Measurements from ENCODE around the gene CSNK2A1. TPM values are rescaled to one million over a fixed set of nuclear protein-coding genes. Genes with fewer than 3 reads are reported as not detected.

CSNK2A1 gene
- total RNA-seq, 5 donors from 2014 or later (not counting 1 experiment from before 2014, with no cell fraction given), result 73.7 to 84.4 (median 77.4) TPM

- Mint-ChIP-seq H3K27ac (no peak overlapping the region), H3K4me3 (no peak overlapping the region), H3K36me3 (no peaks in the 10 kb centered on the region), H3K9me3 (no peaks in the 10 kb centered on the region), H3K4me1 (peaks cover 0 to 8% (median 0%) of the 10 kb centered on the region in 3 donors), H3K27me3 (peaks cover 28 to 36% of the 10 kb centered on the region in 2 donors)
- no peaks in the 10 kb centered on the region for H3K36me3 ChIP-seq (ENCODE audit: control insufficient read depth in 2 of 2, extremely low read depth in 1 of 2, insufficient read depth in 1 of 2, low read length in 1 of 2)
- ATAC-seq (replicated peaks in 1 of 4) (no peak), DNase-seq (no peak)
- 77% methylated on average over 9 of the region's 15 CpGs for WGBS (ENCODE audit: insufficient coverage)
- ChIA-PET CTCF (no interaction called here), POLR2A (no interaction called here)
- H3K9me3 ChIP-seq, result no peaks in the 10 kb centered on the region
- H3K27ac ChIP-seq (ENCODE audit: low read length), result no peak overlapping the region
- H3K4me1 ChIP-seq (ENCODE audit: control insufficient read depth in 1 of 2, extremely low read depth in 1 of 2, insufficient read depth in 2 of 2, low read length in 2 of 2), result no peaks in the 10 kb centered on the region
- H3K27me3 ChIP-seq (replicated peaks in 1 of 2; ENCODE audit: control insufficient read depth in 2 of 2, extremely low read depth in 1 of 2, insufficient read depth in 2 of 2, low read length in 1 of 2), result peaks cover 0 to 35% of the 10 kb centered on the region in 2 experiments
- H3K4me3 ChIP-seq (ENCODE audit: control insufficient read depth in 1 of 2, extremely low read depth in 1 of 2, low read length in 1 of 2), result no peak overlapping the region
Observed at GRCh38 chr20:574297-574942, 30.8 kb upstream of the CSNK2A1 start.

- Mint-ChIP-seq H3K27ac (no peak overlapping the region), H3K4me1 (peaks cover 0 to 12% (median 1%) of the 10 kb centered on the region in 3 donors), H3K4me3 (no peak overlapping the region), H3K36me3 (no peaks in the 10 kb centered on the region), H3K27me3 (peaks cover 31 to 42% of the 10 kb centered on the region in 2 donors), H3K9me3 (no peaks in the 10 kb centered on the region)
- H3K4me3 ChIP-seq (ENCODE audit: control insufficient read depth in 1 of 2, extremely low read depth in 1 of 2, low read length in 1 of 2), result no peak overlapping the region
- no peaks in the 10 kb centered on the region for H3K36me3 ChIP-seq (ENCODE audit: control insufficient read depth in 2 of 2, extremely low read depth in 1 of 2, insufficient read depth in 1 of 2, low read length in 1 of 2)
- whole genome bisulfite sequencing (ENCODE audit: insufficient coverage), result 59% methylated on average over 6 of the region's 12 CpGs
- DNase-seq (no peak), ATAC-seq (replicated peaks in 1 of 4) (no peak)
- H3K27me3 ChIP-seq (replicated peaks in 1 of 2; ENCODE audit: control insufficient read depth in 2 of 2, extremely low read depth in 1 of 2, insufficient read depth in 2 of 2, low read length in 1 of 2), result peaks cover 0 to 41% of the 10 kb centered on the region in 2 experiments
- POLR2A ChIA-PET, result no interaction called here
- no peaks in the 10 kb centered on the region for H3K9me3 ChIP-seq
- H3K4me1 ChIP-seq (ENCODE audit: control insufficient read depth in 1 of 2, extremely low read depth in 1 of 2, insufficient read depth in 2 of 2, low read length in 2 of 2), result no peaks in the 10 kb centered on the region
- CTCF ChIA-PET, result interaction anchor here in 1 of 2 donors (1.0 kb wide), 1 partner anchor 72 kb away, joined by 3 read pairs; no protein-coding TSS in a partner anchor
- H3K27ac ChIP-seq (ENCODE audit: low read length), result no peak overlapping the region
Observed at GRCh38 chr20:573414-574296, 30.1 kb upstream of the CSNK2A1 start.

- DNase-seq (no peak), ATAC-seq (replicated peaks in 1 of 4) (no peak)
- no peaks in the 10 kb centered on the region for H3K9me3 Mint-ChIP-seq
- Histone ChIP-seq H3K9me3 (no peaks in the 10 kb centered on the region), H3K4me1 (ENCODE audit: control insufficient read depth in 1 of 2, extremely low read depth in 1 of 2, insufficient read depth in 2 of 2, low read length in 2 of 2) (peaks cover 0 to 5% of the 10 kb centered on the region in 2 experiments), H3K36me3 (ENCODE audit: control insufficient read depth in 2 of 2, extremely low read depth in 1 of 2, insufficient read depth in 1 of 2, low read length in 1 of 2) (no peaks in the 10 kb centered on the region), H3K4me3 (ENCODE audit: control insufficient read depth in 1 of 2, extremely low read depth in 1 of 2, low read length in 1 of 2) (no peak overlapping the region), H3K27me3 (replicated peaks in 1 of 2; ENCODE audit: control insufficient read depth in 2 of 2, extremely low read depth in 1 of 2, insufficient read depth in 2 of 2, low read length in 1 of 2) (peaks cover 0 to 50% of the 10 kb centered on the region in 2 experiments), H3K27ac (ENCODE audit: low read length) (no peak overlapping the region)
- WGBS (ENCODE audit: insufficient coverage), result 62% methylated on average over 6 of the region's 7 CpGs
- H3K27me3 Mint-ChIP-seq, result peaks cover 32 to 43% of the 10 kb centered on the region in 2 donors
- no peak overlapping the region for H3K4me3 Mint-ChIP-seq
- CTCF ChIA-PET, result interaction anchor here in 1 of 2 donors (1.0 kb wide), 1 partner anchor 73 kb away, joined by 3 read pairs; no protein-coding TSS in a partner anchor
- no peak overlapping the region for H3K27ac Mint-ChIP-seq
- POLR2A ChIA-PET, result no interaction called here
- no peaks in the 10 kb centered on the region for H3K36me3 Mint-ChIP-seq
- H3K4me1 Mint-ChIP-seq, result peaks cover 0 to 13% (median 3%) of the 10 kb centered on the region in 3 donors
Observed at GRCh38 chr20:572727-573126, 29.1 kb upstream of the CSNK2A1 start.

GRCh38 chr20:571754-572441 is 28.3 kb upstream of the CSNK2A1 start:
- H3K9me3 Mint-ChIP-seq, result no peaks in the 10 kb centered on the region
- no peak overlapping the region for H3K4me3 ChIP-seq (ENCODE audit: control insufficient read depth in 1 of 2, extremely low read depth in 1 of 2, low read length in 1 of 2)
- ATAC-seq (replicated peaks in 1 of 4) (no peak), DNase-seq (no peak)
- H3K36me3 ChIP-seq (ENCODE audit: control insufficient read depth in 2 of 2, extremely low read depth in 1 of 2, insufficient read depth in 1 of 2, low read length in 1 of 2), result no peaks in the 10 kb centered on the region
- ChIA-PET CTCF (interaction anchor here in 1 of 2 donors (0.5 kb wide), 1 partner anchor 156 kb away, joined by 8 read pairs; no protein-coding TSS in a partner anchor), POLR2A (no interaction called here)
- no peak overlapping the region for H3K27ac Mint-ChIP-seq
- WGBS (ENCODE audit: insufficient coverage), result 51% methylated on average over 18 of the region's 24 CpGs
- peaks cover 39 to 49% of the 10 kb centered on the region in 2 donors for H3K27me3 Mint-ChIP-seq
- peaks cover 0 to 54% of the 10 kb centered on the region in 2 experiments for H3K27me3 ChIP-seq (replicated peaks in 1 of 2; ENCODE audit: control insufficient read depth in 2 of 2, extremely low read depth in 1 of 2, insufficient read depth in 2 of 2, low read length in 1 of 2)
- peaks cover 0 to 5% of the 10 kb centered on the region in 2 experiments for H3K4me1 ChIP-seq (ENCODE audit: control insufficient read depth in 1 of 2, extremely low read depth in 1 of 2, insufficient read depth in 2 of 2, low read length in 2 of 2)
- H3K4me3 Mint-ChIP-seq, result no peak overlapping the region
- no peaks in the 10 kb centered on the region for H3K36me3 Mint-ChIP-seq
- H3K27ac ChIP-seq (ENCODE audit: low read length), result no peak overlapping the region
- H3K9me3 ChIP-seq, result no peaks in the 10 kb centered on the region
- peaks cover 0 to 13% (median 3%) of the 10 kb centered on the region in 3 donors for H3K4me1 Mint-ChIP-seq

- no peak overlapping the region for H3K4me3 ChIP-seq (ENCODE audit: control insufficient read depth in 1 of 2, extremely low read depth in 1 of 2, low read length in 1 of 2)
- H3K36me3 ChIP-seq (ENCODE audit: control insufficient read depth in 2 of 2, extremely low read depth in 1 of 2, insufficient read depth in 1 of 2, low read length in 1 of 2), result no peaks in the 10 kb centered on the region
- Mint-ChIP-seq H3K9me3 (no peaks in the 10 kb centered on the region), H3K27me3 (peaks cover 33 to 44% of the 10 kb centered on the region in 2 donors), H3K4me3 (no peak overlapping the region), H3K4me1 (peaks cover 0 to 13% (median 3%) of the 10 kb centered on the region in 3 donors), H3K36me3 (no peaks in the 10 kb centered on the region), H3K27ac (no peak overlapping the region)
- peaks cover 0 to 5% of the 10 kb centered on the region in 2 experiments for H3K4me1 ChIP-seq (ENCODE audit: control insufficient read depth in 1 of 2, extremely low read depth in 1 of 2, insufficient read depth in 2 of 2, low read length in 2 of 2)
- no peaks in the 10 kb centered on the region for H3K9me3 ChIP-seq
- WGBS (ENCODE audit: insufficient coverage), result 75% methylated on average over 11 of the region's 14 CpGs
- peaks cover 0 to 53% of the 10 kb centered on the region in 2 experiments for H3K27me3 ChIP-seq (replicated peaks in 1 of 2; ENCODE audit: control insufficient read depth in 2 of 2, extremely low read depth in 1 of 2, insufficient read depth in 2 of 2, low read length in 1 of 2)
- DNase-seq (no peak), ATAC-seq (replicated peaks in 1 of 4) (no peak)
- ChIA-PET POLR2A (no interaction called here), CTCF (no interaction called here)
- no peak overlapping the region for H3K27ac ChIP-seq (ENCODE audit: low read length)
Observed at GRCh38 chr20:568673-569415, 25.3 kb upstream of the CSNK2A1 start.
